C4-2B (cell line): ENCODE data around the gene AP4B1.

ENCODE experiments used
- ZFX ChIP-seq: fragments of 450-650 bp; IDR thresholded peaks from 2 replicates; pipeline ENCODE4 v1.6.1; 2017
- TF ChIP-seq, protein P1 (sequence below): fragments of 450-650 bp; conservative IDR thresholded peaks from 2 replicates; pipeline ENCODE4 v1.5.1; 2017; ENCODE audit warnings: mild to moderate bottlenecking

DNA sequence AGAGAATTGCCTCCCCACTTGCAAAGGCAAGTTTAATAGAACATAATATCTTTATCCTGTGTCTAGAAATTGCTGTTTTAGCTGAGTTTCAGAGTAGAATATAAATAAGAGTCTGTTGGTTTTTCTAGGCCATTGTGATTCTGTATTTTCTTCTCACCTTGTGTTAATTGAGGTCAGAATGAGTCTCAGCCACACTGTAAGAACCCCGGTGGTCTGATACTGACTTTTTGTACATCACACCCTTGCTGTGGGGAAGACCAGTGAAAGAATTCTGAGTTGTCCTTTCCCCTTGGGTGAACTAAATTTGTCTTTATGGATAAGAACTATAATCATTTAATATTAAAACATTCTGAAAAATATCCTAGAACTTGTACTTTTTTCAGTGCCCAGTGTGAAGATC, 31.4 kb upstream of the AP4B1 start:
- TF ChIP-seq, protein P1, sequence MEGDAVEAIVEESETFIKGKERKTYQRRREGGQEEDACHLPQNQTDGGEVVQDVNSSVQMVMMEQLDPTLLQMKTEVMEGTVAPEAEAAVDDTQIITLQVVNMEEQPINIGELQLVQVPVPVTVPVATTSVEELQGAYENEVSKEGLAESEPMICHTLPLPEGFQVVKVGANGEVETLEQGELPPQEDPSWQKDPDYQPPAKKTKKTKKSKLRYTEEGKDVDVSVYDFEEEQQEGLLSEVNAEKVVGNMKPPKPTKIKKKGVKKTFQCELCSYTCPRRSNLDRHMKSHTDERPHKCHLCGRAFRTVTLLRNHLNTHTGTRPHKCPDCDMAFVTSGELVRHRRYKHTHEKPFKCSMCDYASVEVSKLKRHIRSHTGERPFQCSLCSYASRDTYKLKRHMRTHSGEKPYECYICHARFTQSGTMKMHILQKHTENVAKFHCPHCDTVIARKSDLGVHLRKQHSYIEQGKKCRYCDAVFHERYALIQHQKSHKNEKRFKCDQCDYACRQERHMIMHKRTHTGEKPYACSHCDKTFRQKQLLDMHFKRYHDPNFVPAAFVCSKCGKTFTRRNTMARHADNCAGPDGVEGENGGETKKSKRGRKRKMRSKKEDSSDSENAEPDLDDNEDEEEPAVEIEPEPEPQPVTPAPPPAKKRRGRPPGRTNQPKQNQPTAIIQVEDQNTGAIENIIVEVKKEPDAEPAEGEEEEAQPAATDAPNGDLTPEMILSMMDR, result no peak
- TF ChIP-seq ZFX, result no peak
